ENCODE data around the gene GMDS.

The GMDS gene

GRCh38 chr6:1972962-1973361 is 272.4 kb downstream of the GMDS start:
- DNase-seq, result no peak

- DNase-seq, result no peak
Observed at GRCh38 chr6:1971612-1972011, 273.8 kb downstream of the GMDS start.

- DNase-seq, result no peak
Observed at GRCh38 chr6:1970151-1970561, 275.2 kb downstream of the GMDS start.

- no peak for DNase-seq
Observed at GRCh38 chr6:1966713-1967112, 278.7 kb downstream of the GMDS start.

GRCh38 chr6:1965596-1966224 is 279.7 kb downstream of the GMDS start:
- no peak for DNase-seq

GRCh38 chr6:1963596-1963995 is 281.8 kb downstream of the GMDS start:
- no peak for DNase-seq

- no peak for DNase-seq
Observed at GRCh38 chr6:1962201-1962600, 283.2 kb downstream of the GMDS start.

- DNase-seq, result no peak
Observed at GRCh38 chr6:1960486-1961142, 284.8 kb downstream of the GMDS start.

- no peak for DNase-seq
Observed at GRCh38 chr6:1958257-1958656, 287.1 kb downstream of the GMDS start.

GRCh38 chr6:1957746-1958145 is 287.7 kb downstream of the GMDS start:
- no peak for DNase-seq

GRCh38 chr6:1952740-1953360 is 292.6 kb downstream of the GMDS start:
- no peak for DNase-seq

GRCh38 chr6:1950631-1951030 is 294.8 kb downstream of the GMDS start:
- no peak for DNase-seq

- no peak for DNase-seq
Observed at GRCh38 chr6:1949538-1949937, 295.9 kb downstream of the GMDS start.

GRCh38 chr6:1947922-1948321 is 297.5 kb downstream of the GMDS start:
- DNase-seq, result no peak

GRCh38 chr6:1946583-1946982 is 298.8 kb downstream of the GMDS start:
- DNase-seq, result no peak

GRCh38 chr6:1945235-1945832 is 300.1 kb downstream of the GMDS start:
- no peak for DNase-seq

GRCh38 chr6:1942834-1943233 is 302.6 kb downstream of the GMDS start:
- DNase-seq, result no peak

GRCh38 chr6:1941534-1941933 is 303.9 kb downstream of the GMDS start:
- DNase-seq, result no peak

- no peak for DNase-seq
Observed at GRCh38 chr6:1940381-1940780, 305.0 kb downstream of the GMDS start.

GRCh38 chr6:1933292-1933691 is 312.1 kb downstream of the GMDS start:
- DNase-seq, result no peak

- no peak for DNase-seq
Observed at GRCh38 chr6:1931817-1932216, 313.6 kb downstream of the GMDS start.

GRCh38 chr6:1930356-1930755 is 315.0 kb downstream of the GMDS start:
- no peak for DNase-seq

- no peak for DNase-seq
Observed at GRCh38 chr6:1929931-1930330, 315.5 kb downstream of the GMDS start.
